Activated CD4-positive, alpha-beta T cell treated with anti-CD3 and anti-CD28 coated beads, Interleukin-2, amount 50 U/mL, for 16 hours (primary cell): ENCODE data around the gene TMEM131L.

Experiments used
- DNase-seq: peaks from one replicate; pipeline ENCODE4 v3.0.0-alpha.2; 2020

The TMEM131L gene

DNA sequence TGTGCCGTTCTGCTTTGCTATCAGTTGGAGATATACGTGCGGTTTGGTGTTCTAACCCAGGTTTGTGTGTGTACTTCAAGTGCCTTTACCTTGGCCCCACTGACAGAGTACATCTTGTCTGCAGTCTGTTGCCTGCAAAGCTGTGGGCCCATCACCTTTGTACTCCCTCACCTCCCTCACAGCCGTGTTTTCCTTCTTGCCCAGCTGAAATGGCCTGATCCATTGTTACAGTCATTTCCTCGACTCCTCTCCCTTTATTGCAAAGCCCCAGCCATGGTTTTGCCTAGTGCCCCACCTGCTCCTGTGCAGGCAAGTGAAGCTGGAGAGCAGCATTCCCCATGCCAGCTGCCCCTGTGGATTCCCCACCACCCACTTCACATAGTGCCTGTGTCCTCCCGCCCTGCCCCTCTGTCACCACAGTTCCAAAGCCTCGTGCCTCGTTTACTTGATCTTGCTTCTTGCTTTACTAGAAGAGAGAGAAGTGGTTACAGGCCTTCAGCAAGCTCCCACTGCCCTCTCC lies 162.7 kb downstream of the TMEM131L start:
- no peak for DNase-seq

DNA sequence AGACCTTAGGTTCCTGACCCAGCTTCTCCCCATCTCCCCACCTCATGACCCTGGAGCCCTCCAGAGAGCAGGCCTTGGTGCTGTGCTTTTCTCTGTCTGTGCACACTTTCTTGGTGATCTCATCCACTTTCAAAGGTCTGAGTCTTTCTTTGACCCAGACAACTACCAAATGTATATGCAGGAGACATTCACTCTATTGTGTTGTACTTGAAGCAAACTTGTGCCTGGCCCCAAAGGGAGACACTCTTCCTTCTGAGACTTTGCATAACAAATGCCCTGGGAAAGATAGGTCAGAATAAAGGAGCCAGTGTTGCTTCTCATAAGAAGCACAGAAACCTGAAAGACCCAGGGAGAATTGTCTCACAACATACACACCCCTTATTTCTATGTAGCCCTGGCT lies 163.6 kb downstream of the TMEM131L start:
- no peak for DNase-seq

- DNase-seq, result no peak
These were observed 168.7 kb downstream of the TMEM131L start for GRCh38 chr4:153634738-153635353.

DNA sequence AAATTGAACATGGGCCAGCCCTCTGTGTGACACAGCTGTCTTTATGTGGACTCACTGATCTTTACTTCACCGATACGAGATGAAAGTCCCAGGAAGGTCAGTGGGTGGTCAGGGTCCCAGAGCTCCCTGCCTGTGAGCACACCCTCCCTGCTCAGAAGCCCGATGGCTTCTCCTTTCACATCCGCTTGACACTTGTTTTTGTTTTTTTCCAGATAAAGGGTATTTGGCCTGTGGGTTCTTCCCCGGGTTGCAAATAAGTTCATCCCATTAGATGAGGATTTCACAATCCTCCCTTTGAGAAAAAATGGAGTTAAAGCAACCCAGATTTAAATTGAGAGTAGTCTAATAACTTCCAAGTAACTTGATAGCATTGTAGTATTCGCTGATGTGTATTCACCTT lies 169.7 kb downstream of the TMEM131L start:
- DNase-seq, result no peak

DNA sequence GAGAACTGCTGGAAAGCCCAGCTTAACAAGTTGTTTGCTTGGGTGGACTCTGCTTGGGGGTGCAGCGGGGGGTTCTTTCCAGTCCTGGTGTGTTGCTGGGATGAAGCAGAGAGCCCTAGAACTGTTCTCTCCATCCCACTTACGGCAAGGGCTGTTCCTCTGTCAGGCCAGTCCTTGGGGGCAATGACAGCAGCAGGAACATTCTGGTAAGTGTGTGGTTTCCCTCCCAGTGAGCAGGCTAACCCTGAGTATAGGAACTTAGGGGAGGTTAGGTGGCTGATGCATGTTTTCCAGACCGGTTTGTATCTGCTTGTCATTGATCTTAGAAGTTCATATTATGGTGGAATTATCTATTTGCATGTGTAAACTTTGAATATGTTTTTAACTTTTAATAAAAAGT lies 171.0 kb downstream of the TMEM131L start:
- DNase-seq, result no peak

DNA sequence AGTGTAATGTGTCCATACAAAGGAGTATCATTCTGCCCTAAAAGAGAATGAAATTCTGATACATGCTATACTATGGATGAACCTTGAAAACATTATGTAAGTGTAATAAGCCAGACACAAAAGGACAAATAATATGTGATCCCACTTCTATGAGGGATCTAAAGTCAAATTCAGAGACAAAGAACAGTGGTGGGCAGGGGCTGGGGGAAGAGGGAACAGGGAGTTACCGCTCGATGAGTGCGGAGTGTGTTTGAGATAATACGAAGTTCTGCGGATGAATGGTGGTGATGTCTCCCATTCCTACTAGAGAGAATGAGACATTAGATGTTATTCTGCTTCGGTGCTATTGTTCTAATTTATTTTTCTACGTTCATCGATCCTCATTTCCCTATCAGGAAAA lies 171.9 kb downstream of the TMEM131L start:
- DNase-seq, result no peak

GRCh38 chr4:153638999-153639398 lies 172.8 kb downstream of the TMEM131L start:
- no peak for DNase-seq

- DNase-seq, result no peak
These were observed 174.0 kb downstream of the TMEM131L start for GRCh38 chr4:153639833-153640802.

- no peak for DNase-seq
These were observed 175.4 kb downstream of the TMEM131L start for GRCh38 chr4:153641532-153641931.

DNA sequence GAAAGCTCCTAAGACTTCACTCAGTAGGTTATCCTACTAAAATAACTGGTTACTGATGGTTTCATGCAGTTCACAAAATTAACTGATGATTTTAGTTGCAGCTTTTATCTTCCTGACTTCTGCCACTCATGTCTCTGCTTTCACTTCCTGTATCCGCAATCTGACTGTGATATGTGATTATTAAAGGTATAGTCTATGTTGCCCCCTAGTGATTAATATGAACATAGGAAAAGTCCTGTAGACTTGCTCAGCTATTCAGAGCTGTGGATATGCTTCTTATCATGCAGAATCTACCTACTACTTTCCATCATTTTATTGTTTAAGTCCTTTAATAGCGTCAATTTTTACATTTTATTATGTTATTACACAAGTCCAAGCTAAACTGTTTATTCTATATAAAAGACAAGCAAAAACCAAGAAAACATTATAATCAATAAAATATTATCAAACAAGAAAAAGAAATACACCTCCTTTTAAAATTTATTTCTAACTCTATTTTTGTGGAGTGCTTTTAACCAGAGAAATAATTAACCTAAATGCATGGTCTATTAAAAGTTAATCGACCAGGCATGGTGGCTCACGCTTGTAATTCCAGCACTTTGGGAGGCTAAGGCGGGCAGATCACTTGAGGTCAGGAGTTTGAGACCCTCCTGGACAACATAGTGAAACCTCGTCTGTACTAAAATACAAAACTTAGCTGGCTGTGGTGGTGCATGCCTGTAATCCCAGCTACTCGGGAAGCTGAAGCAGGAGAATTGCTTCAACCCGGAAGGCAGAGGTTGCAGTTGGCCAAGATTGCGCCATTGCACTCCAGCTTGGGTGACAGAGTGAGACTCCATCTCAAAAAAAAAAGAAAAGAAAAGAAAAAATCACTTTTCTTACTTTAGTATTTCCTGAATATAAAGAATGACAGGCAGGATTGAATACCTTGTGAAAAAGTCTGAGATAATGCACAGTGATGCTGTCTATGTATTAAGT lies 177.5 kb downstream of the TMEM131L start:
- DNase-seq, result peak; percentile 73

GRCh38 chr4:153645183-153645582 lies 179.0 kb downstream of the TMEM131L start:
- peak; percentile 31 for DNase-seq

DNA sequence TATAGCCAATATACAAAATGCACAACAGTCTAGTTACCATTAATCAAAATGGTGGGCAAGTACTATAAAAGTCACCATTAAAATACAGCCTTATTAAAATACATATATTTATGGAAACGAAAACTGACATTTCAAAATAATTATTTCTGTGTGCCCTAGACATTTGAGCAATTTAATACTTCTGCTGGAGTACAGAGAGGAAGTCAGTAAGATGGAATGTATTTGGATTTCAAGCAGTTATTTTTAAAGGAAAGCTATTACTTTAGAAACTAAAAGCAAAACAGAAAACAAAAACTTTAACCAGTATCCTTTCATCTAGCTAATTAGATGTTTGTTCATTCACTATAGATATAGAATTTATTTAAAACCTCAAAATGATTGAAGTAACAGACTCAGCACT lies 180.1 kb downstream of the TMEM131L start:
- no peak for DNase-seq

DNA sequence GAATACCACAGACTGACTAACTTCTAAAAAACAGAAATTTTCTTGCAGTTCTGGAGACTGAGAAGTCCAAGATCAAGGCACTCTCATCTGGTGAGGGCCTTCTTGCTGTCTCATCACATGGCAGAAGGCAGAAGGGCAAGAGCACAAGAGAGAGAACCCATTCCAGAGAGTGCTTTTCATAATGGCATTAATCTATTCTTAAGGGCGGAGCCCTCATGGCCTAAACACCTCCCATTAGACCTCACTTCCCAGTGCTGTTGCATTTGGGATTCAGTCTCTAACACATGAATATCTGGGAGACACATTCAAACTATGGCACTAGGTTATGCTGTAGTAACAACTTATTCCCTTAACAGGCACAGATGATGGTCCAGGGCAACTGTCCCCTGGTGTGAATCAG lies 180.8 kb downstream of the TMEM131L start:
- DNase-seq, result no peak

DNA sequence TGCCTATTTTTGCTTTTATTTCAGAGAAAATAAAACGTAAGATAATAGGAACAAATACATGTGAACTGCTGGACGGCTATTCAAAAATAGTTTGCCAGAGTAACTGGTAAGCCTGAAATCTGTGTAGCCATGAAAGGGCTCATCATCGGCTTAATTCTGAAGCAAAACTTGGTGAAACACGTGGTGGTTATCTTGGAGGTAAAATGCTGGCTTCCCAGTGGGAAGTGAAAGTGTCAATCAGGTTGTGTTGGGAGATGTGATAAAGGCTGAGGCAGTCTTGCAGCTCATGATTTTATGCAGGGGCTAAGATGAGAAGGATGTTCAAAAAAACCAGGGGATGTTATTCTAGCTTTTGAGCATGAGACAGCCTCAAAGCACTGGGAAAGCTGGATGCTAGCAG lies 181.8 kb downstream of the TMEM131L start:
- DNase-seq, result no peak

- DNase-seq, result peak; percentile 40
These were observed 183.4 kb downstream of the TMEM131L start for GRCh38 chr4:153649572-153649991.

GRCh38 chr4:153651116-153651515 lies 185.0 kb downstream of the TMEM131L start:
- no peak for DNase-seq

DNA sequence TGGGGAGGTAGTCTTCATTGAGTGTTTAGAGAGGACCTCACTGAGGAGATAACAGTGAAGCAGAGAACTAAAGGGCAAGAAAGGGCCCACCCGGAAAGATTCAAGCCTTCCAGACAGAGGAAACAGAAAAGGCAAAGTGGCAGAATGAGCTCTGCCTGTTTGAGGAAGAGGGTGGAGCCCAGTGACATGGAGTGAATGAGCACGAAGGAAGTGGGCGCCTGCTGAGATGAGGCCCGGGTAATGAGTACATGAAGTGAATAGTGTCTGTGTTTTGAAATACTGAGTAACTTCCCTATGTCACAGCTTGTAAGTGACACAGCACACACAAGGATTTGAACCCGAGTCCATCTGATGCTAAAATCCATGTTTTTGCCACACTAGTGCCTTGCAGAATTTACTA lies 185.4 kb downstream of the TMEM131L start:
- peak; percentile 57 for DNase-seq

DNA sequence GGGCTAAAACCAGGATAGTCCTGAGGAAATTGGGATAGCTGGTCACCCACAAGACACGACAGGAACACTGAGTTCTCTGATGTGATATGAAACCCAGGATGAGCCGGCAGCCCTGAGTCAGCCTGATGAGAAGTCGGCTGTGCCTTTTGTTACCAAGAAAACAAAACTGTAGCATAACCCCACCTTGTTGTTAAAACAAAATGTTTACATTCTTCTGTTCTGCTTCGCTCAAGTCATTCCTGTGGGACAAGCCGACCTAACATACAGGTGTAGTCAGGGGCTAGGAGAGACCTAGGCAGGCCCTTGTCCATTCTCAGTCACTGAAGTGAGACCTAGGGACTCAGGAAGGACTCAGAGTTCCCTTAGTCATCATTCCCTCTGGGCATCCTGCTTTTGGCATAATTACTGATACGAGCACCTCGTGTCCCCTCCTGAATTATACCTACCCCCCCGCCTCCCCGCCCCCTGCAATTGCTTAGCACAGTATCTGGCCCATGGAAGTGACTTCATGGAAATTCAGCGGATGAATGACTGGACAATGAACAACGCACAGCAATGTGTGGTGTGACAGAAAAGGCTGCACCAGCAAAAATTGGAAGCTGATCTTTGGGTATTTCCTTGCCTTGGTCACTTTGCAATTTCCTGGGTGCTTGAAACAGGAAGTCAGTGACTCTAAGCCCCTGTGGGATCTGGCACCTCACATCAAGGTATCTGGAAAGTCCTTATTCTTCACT lies 186.1 kb downstream of the TMEM131L start:
- no peak for DNase-seq

DNA sequence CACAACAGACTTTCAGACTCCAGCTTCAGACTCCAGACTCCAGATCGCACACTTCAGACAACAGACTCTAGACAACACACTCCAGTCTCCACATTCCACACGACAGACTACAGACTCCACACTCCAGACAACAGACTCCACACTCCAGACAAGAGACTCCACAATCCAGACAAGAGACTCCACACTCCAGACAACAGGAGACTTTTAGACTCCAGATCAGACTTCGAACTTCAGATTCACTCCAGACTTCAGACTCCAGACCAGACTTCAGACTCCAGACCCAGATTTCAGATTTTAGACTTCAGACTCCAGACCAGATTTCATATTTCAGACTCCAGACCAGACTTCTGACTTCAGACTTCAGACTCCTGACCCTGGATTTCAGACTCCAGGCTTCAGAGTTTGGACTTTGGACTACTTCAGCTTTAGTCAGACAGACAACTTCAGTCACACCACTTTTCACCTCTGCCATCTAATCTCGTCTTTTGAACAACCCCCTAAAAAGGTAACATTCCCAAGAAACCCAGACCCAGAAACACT lies 188.9 kb downstream of the TMEM131L start:
- DNase-seq, result no peak

DNA sequence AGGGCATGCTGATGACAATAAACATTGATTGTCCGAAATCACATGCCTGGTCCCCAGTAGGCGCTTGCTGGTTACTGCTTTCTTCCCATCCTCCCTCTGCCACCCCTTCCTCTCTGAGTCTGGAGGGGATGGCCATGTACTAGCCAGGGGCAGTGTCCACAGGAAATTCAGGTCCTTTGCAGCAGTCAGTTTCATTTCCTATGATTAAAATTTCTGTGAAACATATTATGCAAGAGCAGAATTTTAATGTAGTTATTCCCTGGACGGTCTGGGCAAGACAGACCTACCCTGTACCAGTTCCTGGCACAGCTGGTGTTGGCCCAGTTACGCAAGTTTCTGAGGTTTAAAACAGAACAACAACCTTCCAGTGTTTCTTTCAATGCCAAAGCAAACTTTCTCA lies 189.8 kb downstream of the TMEM131L start:
- no peak for DNase-seq

- no peak for DNase-seq
These were observed 195.2 kb downstream of the TMEM131L start for GRCh38 chr4:153661215-153661822.
